ENCODE measurements around the gene BOD1L1.

DNA sequence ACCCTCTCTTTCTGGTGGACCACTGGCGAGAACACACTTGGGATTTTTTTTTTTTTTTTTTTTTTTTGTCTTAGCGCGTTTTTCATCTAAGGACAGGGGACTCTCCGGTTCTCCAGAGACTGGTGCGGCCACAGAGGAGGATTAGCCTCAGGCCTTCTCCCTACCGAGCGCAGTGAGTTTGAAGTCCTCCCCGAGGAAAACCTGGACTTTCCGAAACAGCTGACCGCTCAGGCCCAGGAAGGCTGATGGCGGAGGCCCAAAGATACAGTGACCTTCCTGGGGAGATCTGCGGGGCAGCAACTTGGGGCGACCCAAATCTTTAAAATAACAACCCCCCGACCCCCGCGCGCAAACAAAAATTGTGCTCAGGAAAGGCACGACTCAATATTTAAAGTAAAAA, 92.4 kb downstream of the BOD1L1 start:
- no peak for TF ChIP-seq CTCF (IDR thresholded peaks at IDR 0.05)
- no peak for TF ChIP-seq TCF7L2 (IDR thresholded peaks at IDR 0.05; ENCODE audit: low read depth, low read length)
- TF ChIP-seq SIN3A (IDR thresholded peaks at IDR 0.05; ENCODE audit: borderline replicate concordance, insufficient read depth, low read depth, low read length), result no peak
